ENCODE measurements around the gene PRSS53.
"Not testable (repeated sequence)": the region's sequence is repeated elsewhere in the genome, so short reads cannot be mapped to it uniquely, and the experiment has no call there.

The PRSS53 gene

DNA sequence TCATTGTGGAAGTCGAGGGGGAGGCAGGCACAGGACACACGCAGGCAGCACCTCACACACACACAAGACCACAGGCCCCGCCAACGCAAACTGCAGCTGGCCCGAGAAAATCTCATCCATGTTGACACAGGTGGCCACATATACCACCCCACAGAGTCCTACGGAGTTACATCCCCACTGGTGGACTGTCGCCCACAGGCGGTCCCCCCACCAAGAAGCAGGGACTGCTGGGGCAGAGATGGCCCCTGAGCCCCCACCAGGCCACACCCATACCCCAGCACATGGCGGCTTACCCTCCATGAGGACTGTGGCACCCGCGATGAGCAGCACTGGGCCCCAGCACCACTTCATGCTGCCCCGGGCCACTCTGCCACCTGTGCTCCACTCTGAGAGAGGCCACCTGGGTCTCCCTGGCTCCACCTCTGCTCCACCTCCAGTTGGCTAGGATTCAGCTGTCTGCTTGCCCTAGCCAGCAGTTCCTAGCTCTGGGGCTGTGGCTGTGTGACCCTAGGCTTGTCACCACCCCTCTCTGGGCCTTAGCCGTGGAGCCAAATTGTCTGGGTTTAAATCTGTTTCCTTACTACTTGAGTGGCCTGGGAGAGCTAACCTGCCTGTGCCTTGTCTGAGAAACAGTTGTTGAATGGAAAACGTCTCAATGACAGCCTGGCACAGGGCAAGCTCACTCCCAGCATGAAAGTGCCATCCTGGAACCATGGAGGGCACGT is at the start of gene PRSS53:
TSS of gene PRSS53 (minus strand) at position 485 of the 725 bp plus-strand sequence. CDS start at position 351, 134 bp downstream.
- no peak for DNase-seq

DNA sequence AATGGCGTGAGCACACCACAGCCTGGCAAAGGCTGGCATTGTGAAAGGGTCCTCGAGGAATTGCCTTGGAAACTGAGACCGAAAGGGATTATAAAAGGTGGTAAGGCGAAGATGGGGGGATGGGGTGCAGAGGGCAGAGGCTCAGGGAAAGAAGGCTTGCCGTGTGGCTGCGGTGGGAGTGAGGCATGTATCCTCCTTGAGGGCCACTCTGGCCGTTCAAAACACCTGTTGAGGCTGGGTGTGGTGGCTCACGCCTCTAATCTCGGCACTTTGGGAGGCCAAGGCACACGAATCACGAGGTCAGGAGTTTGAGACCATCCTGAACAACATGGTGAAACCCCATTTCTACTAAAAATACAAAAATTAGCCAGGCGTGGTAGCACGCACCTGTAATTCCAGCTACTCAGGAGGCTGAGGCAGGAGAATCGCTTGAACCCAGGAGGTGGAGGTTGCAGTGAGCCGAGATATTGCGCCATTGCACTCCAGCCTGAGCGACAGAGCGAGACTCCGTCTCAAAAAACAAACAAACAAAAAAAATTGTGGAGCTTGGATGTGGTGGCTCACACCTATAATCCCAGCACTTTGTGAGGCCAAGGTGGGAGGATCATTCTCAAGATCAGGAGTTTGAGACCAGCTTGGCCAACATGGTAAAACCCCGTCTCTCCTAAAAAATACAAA is 48.2 kb upstream of the PRSS53 start:
- DNase-seq: not testable (repeated sequence)

DNA sequence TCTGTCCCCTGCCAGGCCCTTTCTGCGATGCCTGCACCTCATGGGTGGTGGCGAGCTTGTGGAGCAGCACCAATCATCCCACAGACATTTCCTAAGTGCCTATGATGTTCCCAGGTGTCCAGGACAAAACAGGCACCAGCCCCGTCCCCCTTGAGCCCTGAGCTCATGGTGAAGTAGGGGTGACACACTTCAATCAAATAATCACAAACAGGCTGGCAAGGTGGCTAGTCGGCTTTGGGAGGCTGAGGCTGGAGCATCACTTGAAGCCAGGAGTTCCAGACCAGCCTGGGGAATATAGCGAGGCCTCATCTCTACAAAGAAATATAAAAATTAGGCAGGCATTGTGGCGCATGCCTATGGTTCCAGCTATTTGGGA is 47.5 kb upstream of the PRSS53 start:
- no peak for DNase-seq

DNA sequence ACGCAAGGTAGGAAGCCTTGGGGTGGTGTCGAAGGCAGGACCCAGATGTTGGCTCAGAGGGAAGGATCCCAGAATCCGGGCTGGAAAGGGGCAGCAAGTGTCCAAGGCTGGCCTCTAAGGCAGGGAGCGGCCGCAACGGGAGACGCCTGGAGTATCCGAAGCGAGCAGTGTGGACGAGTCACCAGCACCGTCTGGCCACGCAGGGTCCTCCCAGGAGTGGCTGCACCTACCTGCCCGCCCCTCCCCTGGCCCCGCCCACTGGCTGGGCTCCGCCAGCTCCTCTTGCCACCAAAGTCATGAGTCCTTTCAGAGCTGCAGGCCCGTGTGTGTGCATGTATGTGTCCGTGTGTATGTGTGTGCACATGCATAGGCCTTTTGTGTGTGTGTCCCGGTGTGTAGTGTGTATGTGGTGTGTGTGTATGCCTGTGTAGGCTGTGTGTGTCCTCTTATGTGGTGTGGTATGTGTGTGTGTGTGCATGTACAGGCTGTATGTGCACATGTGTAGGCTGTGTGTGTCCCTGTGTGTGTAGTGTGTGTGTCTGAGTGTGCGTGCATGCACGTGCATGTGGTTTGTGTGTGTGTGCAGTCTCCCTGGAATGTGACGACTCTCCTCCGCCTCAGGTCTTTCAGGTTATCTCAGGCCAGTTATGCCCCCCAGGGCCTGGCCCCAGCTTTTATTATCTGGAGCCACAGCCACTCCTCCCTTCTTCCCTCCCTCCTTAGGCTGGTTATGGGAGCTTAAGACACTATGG is 47.0 kb upstream of the PRSS53 start, which contains the start of gene PRSS8:
TSS of gene PRSS8 (minus strand) at position 193 of the 752 bp plus-strand sequence. CDS start 229 bp downstream, outside the sequence.
- DNase-seq: no peak

DNA sequence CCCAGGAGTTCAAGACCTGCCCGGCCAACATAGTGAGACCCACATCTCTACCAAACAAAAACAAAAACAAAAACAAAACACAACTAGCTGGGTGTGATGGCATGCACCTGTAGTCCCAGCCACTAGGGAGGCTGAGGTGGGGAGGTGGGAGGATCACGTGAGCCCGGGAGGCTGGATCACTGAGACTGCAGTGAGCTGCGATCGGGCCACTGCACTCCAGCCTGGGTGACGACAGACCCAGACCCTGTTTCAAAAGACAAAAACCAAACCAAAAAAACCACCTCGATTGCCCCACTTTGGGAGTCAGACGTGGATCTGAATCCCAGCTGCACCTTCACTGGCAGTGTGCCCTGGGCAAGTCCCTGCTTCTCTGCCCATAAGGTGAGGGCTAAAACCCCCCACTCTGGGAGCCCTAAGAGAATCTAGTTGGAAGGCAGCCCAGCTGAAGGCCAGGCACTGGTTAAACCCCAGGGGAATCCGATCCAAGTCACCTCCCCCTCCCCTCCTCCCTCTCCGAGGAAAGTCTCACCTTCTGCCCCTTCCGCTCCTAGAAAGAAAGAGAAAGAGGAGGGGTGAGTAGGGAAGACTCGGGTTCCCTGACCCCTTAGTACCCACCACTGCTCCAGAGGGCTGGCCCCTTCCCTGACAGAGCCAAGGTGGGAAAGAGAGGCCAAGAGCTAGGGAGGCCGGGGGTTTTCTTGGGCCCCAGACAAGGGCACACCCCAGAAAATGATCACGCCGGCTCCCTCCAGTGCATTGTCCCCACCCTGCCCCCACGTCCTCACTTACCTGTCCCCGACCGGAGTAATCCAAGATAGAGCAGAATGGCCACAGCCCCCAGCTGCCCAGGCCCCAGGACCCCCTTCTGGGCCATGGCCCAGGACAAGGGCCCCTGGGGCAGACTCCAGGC is 46.1 kb upstream of the PRSS53 start:
- no peak for DNase-seq

DNA sequence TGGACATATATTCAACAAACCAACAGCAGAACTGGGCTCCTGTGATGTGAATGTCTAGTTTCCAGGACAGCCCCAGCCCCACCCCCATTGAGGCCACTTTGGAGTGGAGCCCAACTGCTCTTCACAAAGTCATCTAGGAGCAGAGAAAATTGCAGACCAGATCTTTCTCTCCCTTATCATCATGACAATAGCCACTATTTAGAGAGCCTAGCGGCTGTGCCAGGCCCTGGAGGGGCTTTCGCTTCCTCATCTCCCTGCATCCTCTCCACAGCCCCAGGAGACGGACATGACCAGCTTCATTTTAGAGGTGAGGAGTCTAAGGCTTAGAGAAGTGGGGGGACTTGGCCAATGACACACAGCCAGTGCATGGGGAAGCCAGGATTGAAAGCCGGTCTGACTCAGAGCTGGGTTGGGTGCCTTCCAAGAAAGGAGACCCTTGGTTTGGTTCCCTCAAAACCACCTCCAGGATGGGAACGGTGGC is 45.4 kb upstream of the PRSS53 start:
- DNase-seq: no peak

DNA sequence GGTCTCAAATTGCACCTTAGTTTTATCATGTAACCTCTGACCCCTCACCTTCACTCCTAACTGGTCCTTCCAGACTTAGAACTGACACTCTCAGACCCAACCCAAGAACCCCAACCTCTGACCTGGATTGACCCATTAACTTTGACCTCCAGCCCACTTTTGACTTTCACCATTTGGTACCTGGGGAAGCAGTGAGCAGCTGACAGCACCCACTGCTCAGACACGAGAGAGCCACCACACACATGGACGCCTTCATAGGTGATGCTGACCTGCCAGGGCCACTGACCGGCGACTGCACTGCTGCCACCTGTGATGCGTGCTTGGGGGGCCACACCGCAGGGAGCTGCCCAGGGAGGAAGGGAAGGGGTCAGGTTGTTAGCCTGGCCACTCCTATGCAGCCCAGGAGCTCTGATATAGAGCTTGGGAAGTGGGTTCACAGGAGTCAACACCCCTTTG is 44.3 kb upstream of the PRSS53 start:
- DNase-seq: no peak

DNA sequence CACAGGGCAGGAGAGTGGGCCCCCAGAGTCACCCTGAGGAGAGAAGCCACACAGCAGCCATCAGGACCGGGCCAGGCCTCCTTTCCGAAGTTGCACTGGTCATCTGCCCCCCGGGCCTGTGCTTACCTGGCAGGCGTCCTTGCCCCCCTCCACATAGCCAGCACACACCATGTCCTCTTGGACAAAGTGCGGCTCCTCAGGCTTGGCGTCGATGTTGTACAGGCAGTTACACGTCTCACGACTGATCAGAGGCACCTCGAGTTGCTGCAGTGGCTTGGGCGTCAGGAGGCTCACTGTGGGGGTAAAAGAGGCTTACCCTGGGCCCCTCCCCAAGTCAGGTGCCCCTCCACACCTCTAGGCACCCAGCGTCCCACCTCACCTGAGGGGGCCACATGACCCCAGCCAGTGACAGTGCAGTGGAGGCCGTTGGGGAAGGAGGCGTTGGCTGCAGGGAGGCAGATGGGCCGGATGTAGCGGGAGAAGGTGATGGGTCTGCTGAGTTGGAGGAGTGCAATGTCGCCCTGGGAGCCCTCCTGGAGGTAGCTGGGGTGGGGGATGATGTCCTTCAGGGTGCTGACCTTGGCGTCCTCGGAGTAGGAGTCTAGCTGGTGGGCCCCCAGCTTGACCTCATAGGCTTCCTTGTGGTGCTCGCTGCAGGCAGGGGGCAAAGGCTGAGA is 43.7 kb upstream of the PRSS53 start:
- DNase-seq: no peak

DNA sequence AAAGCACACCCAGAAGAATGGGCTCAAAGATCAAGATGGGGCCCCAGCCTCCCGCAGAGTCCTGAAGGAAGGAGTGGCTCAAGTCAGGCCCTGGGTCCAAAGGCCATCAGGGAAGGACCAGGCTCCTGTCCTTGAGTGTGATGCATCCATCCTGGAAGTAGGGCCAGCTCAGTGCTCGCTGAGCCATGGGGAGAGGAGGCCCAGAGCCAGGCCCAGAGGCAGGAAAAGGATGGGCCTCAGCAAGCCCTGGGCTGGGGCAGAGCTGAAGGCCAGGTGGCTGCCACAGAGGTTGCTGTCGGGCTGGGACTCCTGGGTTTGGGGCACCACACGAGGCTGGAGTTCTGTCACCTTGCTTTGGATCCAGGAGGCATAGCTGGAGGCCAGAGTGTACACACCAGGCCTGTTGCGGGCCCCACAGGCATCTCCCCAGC is 43.1 kb upstream of the PRSS53 start:
- no peak for DNase-seq

DNA sequence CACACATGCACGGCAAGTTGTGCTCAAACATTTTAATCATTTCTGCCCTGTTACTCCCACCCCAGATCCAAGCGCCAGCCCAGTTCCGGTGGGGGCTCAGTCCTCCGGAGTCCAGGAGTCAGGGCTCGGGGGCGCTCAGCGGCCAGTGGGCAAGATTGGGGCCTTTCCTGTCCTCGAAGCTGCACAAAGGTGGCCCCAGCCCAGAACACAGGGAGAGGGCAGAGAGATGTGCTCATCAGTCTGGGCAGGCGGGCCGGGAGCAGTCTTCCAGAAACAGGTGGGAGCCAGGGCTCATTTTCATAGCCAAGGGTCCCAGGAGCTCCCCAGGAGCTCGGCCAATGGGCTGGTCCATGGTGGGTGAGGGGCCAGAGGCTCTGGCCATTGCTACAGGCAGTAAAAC is 42.7 kb upstream of the PRSS53 start:
- DNase-seq: no peak

DNA sequence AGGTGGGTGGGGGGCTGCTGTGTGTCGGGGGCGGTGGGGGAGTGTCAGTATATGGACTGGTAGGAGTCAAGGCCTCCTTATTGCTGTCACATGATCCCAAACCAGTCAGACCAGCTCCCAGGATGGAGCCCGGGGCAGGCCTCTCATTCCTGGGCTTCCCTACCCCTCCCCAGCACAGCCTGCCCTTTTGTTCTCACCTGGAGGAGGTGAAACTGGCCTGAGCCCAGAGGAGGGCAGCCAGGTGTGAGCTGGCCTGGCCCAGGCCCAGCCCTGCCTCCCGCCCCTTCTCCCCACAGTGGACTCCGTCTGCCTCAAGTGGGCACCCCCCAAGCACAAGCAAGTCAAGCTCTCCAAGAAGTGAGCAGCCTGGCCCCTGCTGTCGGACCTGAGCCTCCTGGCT is 42.2 kb upstream of the PRSS53 start:
- no peak for DNase-seq

DNA sequence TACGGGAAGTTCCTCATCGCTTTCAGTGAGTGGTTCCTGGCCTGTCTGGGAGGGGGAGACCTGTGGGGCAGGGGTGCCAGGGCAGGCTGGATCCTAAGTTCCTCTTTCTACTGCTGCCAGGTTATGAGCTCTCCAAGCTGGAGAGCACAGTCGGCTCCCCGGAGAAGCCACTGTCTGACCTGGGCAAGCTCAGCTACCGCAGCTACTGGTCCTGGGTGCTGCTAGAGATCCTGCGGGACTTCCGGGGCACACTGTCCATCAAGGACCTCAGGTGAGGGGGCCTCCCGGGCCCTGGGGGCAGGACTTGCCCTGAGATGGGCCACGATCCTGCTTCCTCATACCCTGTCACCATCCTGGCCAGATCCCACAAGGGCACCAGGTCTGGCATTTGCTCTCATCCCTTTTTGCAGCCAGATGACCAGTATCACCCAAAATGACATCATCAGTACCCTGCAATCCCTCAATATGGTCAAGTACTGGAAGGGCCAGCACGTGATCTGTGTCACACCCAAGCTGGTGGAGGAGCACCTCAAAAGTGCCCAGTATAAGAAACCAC is 41.7 kb upstream of the PRSS53 start:
- DNase-seq: no peak

DNA sequence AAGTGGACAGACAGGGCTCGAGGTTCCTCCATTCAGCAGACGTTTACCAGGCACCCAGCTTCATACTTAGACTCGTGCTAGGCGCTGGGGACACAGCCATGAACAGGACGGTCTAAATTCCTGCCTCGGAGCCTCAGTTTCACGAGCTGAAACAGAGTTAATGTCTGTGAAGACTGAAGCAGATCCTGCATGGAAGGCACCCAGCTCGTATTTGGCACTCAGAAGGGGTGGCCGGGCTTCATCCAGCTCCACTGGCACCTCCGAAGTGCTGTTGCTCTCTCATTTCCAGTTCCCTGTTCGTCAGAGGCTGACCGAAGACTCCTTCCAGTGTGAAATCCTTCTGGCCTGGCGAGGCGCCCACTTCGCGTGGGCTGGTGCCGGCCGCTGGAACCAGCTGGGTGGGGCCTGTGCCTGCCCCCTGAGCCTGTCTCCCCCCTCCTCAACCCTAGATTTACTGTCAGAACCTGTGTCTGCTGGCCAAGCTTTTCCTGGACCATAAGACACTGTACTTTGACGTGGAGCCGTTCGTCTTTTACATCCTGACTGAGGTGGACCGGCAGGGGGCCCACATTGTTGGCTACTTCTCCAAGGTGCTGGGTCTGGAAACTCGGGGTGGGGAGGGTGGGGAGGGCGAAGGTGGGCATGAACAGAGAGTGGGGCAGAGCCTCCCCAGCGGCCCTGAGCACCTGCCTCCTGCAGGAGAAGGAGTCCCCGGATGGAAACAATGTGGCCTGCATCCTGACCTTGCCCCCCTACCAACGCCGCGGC is 41.0 kb upstream of the PRSS53 start:
- DNase-seq: no peak

DNA sequence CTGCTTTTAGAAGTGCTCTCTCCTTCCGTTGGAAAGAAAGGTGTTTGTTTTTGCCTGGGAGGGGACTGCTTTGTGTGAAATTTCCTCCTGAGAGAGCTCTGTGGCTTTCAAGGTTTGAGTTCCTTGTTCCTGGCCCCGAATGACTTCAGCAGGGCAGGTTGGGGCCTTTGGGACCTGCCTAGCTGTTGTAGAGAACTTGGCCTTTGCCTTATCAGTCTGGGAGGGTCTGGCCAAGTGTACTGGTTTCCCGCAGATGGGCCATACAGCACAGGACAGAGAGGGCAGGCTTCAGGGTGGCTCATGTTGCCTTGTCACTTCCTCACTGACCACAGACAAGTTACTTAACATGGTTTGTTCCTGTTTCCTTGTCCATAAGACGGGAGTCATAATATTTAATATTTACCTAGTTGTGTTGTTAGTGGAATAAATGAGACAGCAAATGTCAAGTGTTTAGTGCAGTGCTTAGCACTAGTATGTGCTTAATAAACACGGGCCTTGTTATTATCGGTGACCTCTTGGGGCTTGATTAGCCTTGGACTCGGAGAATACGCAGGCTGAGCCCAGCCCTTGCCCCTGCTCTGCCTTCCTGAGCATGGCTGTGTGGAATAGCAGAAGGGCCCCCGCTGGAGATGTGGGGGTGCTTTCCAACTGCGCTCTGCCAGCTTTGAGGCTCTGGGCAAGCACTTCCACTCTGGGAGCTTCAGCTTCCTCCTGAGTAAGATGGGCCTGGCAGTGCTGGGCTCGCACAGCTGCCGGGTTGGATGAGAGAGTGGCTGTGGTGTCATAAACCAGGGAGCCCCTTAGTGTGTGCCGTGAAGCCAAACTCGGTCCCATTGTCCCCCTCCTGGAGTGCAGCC is 40.2 kb upstream of the PRSS53 start:
- no peak for DNase-seq

DNA sequence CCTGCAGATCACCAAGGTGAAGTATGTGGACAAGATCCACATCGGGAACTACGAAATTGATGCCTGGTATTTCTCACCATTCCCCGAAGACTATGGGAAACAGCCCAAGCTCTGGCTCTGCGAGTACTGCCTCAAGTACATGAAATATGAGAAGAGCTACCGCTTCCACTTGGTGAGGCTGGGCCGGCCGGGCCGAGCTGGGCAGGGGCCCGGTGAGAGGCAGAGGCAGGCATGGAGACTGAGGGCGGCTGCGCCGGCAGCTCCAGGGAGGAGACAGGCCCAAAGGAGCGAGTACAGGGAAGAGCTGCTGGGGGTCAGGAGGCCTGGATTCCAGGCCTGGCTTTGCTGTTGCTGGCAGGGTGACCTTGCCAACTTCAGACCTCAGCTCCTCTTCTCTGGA is 38.4 kb upstream of the PRSS53 start:
- no peak for DNase-seq

DNA sequence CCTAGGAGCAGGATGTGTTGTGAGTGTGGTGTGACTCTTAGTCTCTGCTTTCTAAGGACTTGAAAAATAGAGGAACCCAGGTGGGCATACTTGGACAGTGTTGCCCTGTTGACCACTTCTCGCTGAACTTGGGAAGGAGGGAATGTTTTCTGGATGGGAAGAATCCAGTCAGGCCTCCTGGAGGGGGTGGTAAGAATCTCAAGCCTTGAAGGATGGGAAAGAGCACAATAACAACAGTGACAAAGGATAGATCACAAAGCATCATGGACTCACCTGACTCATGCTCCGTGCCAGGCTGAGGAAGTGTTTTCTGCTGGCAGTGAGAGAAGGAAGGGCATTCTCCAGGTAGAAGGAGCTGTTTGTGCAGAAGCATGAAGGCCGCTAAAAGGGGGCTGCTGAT is 37.1 kb upstream of the PRSS53 start:
- no peak for DNase-seq

DNA sequence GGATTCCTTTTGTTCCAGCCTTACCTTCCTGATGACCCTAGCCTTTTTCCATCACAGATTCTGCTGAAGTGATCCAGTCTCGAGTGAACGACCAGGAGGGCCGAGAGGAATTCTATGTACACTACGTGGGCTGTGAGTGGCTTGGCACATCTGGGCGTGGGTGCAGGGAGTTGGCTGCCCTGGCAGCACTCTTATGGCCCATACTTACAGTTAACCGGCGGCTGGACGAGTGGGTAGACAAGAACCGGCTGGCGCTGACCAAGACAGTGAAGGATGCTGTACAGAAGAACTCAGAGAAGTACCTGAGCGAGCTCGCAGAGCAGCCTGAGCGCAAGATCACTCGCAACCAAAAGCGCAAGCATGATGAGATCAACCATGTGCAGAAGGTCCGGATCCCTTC is 31.4 kb upstream of the PRSS53 start:
- DNase-seq: no peak

DNA sequence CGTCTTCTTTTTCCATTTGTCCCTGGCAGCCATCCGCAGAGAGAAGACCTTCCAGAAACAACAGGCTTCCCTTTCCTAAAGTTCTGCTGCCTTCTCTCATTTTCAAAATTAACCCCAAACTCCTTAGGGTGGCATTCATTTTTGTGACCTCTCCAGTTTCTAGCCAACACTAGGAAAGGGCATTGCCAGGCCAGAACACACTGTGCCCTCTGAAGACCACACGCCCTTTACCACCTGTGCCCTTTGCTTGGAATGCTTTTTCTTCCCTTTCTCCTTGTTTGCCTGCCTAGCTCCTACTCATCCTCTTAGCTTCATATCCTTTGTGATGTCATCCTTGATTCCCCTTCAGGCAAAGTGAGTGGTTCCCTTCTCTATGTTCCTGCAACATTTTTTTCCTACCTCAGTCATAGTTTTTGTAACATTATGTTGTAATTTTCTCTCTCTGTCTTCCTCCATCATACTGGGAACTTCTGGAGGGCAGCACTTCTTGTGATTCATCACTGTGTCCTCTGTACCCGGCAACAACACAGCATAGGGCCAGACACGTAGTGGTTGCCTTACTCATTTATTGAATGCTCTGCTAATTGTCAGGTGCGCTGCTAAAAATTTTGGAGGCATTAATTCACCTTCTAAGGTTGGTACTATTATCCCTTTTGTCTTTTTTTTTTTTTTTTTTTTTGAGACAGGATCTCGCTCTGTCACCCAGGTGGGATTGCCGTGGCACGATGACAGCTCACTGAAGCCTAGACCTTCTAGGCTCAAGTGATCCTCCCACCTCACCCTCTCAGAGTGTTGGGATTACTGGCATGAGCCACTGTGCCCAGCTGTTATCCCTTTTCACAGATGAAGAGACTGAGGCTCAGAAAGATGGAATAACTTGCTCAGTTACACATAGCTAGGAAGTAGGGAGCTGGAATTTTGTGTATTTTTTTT is 29.7 kb upstream of the PRSS53 start:
- no peak for DNase-seq
